Pancreas (tissue), 10 donors: ENCODE data around the gene SH3RF3. TPM values are rescaled to one million over a fixed set of nuclear protein-coding genes. Genes with fewer than 3 reads are reported as not detected.

Experiments
- ATAC-seq, 4 donors: fragments of 200-7000 bp; cut with Tn5 transposase; one replicate each; pipeline versions ENCODE4 v1.8.0 to v1.9.1; 2020; ENCODE audit warnings: mild to moderate bottlenecking in 4 of 4, moderate library complexity in 4 of 4
- DNase-seq, 6 donors: peaks; one replicate each; pipeline ENCODE4 v3.0.0-alpha.2; 2020
- FAIRE-seq: peaks from 2 replicates; lab custom pipeline; 2012; peaks lifted over from hg19 to GRCh38; lab: Jason Lieb, UNC
- H3K27ac ChIP-seq, 4 donors: fragments of 200-600 bp; sonication (generic); 1 replicate in 3 of 4; 2 replicates in 1 of 4; pipeline versions ENCODE4 v1.5.0 to v1.8.0; 2020
- H3K27me3 ChIP-seq, 4 donors: fragments of 200-600 bp; one replicate each; pipeline ENCODE4 v1.8.0; 2021
- H3K36me3 ChIP-seq, 3 donors: fragments of 200-600 bp; sonication (generic) in 1 of 3; one replicate each; pipeline versions ENCODE4 v1.5.0 to v1.8.0; 2020 to 2021
- H3K4me1 ChIP-seq, 3 donors: fragments of 200-600 bp; one replicate each; pipeline ENCODE4 v1.8.0; 2021
- H3K4me3 ChIP-seq, 4 donors: fragments of 200-600 bp; sonication (generic) in 2 of 4; one replicate each; pipeline versions ENCODE4 v1.5.0 to v1.8.0; 2020 to 2021
- H3K9me3 ChIP-seq, 4 donors: fragments of 200-600 bp; one replicate each; pipeline ENCODE4 v1.8.0; 2021
- WGBS, 2 donors: extraction: QIAGEN DNeasy Blood & Tissue Kit; methylation state at CpG; one replicate each; pipeline ENCODE4 v1.1.7; 2013; 5-methylcytosine and 5-hydroxymethylcytosine counted together
- intact Hi-C, 3 donors: fragments of 100-400 bp; cut with DNase I; formaldehyde crosslinking; loops; one replicate each; pipeline versions ENCODE4 v1.11.1 to v1.14.2; 2022
- polyA plus RNA-seq, 2 donors: library from polyadenylated mRNA; stranded (reverse); fragments of 200-250 nt; gene quantifications; one replicate each; pipeline ENCODE4 v1.2.3, GENCODE V29; 2013
- total RNA-seq, 6 donors: library from RNA; stranded (reverse); fragmentation: NEBNext Ultra II Directional in 4 of 6; extraction: Animal tissue kit (Norgen Biotek cat#: 25700) in 4 of 6; gene quantifications; one replicate each; pipeline versions ENCODE4 v1.2.1 to v1.2.4, GENCODE V29; 2021 to 2023
- TF ChIP-seq, protein P1 (sequence below), 4 donors: fragments of 200-600 bp; sonication (generic) in 3 of 4; IDR thresholded peaks; one replicate each; pipeline versions ENCODE4 v1.5.0 to v1.8.0; 2021; ENCODE audit warnings: antibody characterized with exemption in 4 of 4
- donor health status: healthy with polysubstance abuse.
- donor health status: DM: no; HTN: no; CAD: no; lungs with moderate emphysema.
- donor health status: DM: no; HTN: no; CAD: no.
- donor health status: control.
- donor health status: control.
- donor health status: Bipolar disorder and iron deficiency.
- donor health status: DM: yes; HTN: yes; CAD: no.
- donor health status: DM: no; HTN: no; CAD: no.
- donor health status: DM: no; HTN: no; CAD: no.
- donor health status: DM: yes; HTN: yes; CAD: no.

SH3RF3 gene
- total and polyA plus RNA-seq, 8 donors, result 1.1 to 3.5 (median 1.8) TPM

DNA sequence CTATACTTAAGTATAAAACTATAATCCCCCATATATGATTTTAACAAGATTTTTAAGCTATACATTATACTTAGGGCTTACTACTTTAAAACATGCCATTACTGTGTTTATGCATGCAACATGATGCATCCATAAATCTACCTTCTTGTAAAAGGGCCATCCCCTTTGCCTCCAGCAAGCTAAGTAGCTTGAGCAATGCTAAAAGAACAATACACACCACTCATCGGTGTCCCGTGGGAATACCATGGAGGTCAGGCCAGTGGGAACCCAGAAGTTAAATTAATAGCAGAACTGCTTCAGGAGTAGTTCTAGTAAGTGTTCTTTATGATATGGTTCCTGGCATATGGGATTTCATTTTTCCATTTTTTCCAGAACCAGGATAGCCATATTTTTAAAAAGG is 37.8 kb downstream of the SH3RF3 start:
- peaks cover 0 to 2% (median 0%) of the 10 kb centered on the region in 3 donors for H3K4me1 ChIP-seq
- intact Hi-C loops, result no loop called here
- 58 to 70% methylated on average over 2 of the region's 2 CpGs for WGBS, 2 donors
- H3K9me3 ChIP-seq, result no peaks in the 10 kb centered on the region
- H3K27me3 ChIP-seq, result no peaks in the 10 kb centered on the region
- H3K27ac ChIP-seq, result no peak overlapping the region
- H3K4me3 ChIP-seq, result no peak overlapping the region
- FAIRE-seq (no peak), ATAC-seq (no peak), DNase-seq (no peak)
- TF ChIP-seq, protein P1, sequence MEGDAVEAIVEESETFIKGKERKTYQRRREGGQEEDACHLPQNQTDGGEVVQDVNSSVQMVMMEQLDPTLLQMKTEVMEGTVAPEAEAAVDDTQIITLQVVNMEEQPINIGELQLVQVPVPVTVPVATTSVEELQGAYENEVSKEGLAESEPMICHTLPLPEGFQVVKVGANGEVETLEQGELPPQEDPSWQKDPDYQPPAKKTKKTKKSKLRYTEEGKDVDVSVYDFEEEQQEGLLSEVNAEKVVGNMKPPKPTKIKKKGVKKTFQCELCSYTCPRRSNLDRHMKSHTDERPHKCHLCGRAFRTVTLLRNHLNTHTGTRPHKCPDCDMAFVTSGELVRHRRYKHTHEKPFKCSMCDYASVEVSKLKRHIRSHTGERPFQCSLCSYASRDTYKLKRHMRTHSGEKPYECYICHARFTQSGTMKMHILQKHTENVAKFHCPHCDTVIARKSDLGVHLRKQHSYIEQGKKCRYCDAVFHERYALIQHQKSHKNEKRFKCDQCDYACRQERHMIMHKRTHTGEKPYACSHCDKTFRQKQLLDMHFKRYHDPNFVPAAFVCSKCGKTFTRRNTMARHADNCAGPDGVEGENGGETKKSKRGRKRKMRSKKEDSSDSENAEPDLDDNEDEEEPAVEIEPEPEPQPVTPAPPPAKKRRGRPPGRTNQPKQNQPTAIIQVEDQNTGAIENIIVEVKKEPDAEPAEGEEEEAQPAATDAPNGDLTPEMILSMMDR (IDR thresholded peaks at IDR 0.05), result no peak
- H3K36me3 ChIP-seq, result no peaks in the 10 kb centered on the region

DNA sequence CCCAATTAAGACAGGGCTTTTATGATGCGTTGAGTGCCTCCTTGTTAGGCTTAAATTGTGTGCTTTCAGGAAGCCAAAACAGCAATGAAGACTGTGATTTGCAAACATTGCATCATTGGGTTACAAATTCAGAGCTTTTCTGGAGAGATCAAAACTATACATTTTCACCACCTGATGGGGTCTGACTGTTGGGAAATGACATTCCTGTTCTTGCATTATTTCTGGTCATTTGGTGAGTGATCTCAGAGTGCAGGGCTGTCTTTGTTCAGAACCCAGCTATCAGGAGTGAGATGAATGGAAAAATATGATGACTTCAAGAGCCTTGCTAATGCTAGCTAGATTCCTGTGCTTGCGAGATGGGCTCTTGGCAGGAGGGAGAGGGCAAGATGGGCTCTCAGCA is 39.1 kb downstream of the SH3RF3 start:
- H3K4me3 ChIP-seq, result no peak overlapping the region
- TF ChIP-seq, protein P1 (IDR thresholded peaks at IDR 0.05), result no peak
- DNase-seq (no peak), ATAC-seq (no peak), FAIRE-seq (no peak)
- no peak overlapping the region for H3K27ac ChIP-seq
- H3K36me3 ChIP-seq, result no peaks in the 10 kb centered on the region
- no peaks in the 10 kb centered on the region for H3K27me3 ChIP-seq
- H3K9me3 ChIP-seq, result no peaks in the 10 kb centered on the region
- peaks cover 0 to 2% (median 0%) of the 10 kb centered on the region in 3 donors for H3K4me1 ChIP-seq
- intact Hi-C loops, result no loop called here
- WGBS, 2 donors, result 82 to 90% methylated on average over 2 of the region's 2 CpGs

DNA sequence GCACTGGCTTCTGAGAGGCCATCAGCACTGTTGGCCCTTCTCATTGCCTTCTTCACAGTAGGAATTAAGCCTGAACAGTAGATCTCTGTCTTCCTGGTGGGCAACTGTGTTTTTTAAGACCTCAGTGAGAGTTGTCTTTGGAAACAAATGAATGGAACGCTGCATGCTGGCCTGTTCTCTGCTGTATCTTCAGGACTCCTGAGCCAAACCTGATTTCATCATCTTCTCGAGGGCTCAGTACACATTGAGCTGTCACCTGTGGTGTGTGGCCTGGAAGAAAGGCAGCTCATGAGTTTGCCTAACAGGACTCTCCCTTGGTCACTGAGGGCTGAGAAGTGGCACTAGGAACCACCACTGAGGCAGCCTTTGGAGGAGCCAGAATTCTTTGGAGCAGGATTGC is 39.7 kb downstream of the SH3RF3 start:
- Histone ChIP-seq H3K9me3 (no peaks in the 10 kb centered on the region), H3K36me3 (no peaks in the 10 kb centered on the region), H3K4me3 (no peak overlapping the region), H3K4me1 (peaks cover 0 to 2% (median 0%) of the 10 kb centered on the region in 3 donors), H3K27ac (no peak overlapping the region), H3K27me3 (no peaks in the 10 kb centered on the region)
- WGBS, 2 donors, result 51 to 59% methylated on average over 2 of the region's 2 CpGs
- TF ChIP-seq, protein P1 (IDR thresholded peaks at IDR 0.05), result no peak
- intact Hi-C loops, result no loop called here
- DNase-seq, result no peak
- no peak for FAIRE-seq
- no peak for ATAC-seq

DNA sequence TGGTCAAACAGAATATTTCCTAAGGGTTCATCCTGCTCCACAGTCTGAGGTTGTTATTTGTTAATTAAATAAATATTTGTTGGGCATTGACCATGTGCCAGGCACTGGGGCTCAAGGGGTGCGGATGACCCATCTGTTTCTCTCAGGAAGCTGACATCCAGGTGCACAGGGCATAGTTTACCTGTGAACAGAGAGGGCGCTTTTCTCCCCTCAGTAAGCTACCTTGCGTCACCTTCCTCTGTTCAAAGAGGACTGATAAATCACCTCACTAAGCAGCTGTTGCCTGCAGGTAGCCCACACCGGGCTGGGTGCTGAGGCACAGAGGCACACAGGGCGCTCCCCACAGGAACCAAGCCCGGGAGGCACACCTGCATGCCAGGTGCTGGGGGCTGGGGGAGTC is 41.6 kb downstream of the SH3RF3 start:
- DNase-seq, result no peak

More for the DNA sequence above, 41.6 kb downstream of the SH3RF3 start:
- H3K27ac ChIP-seq, result no peak overlapping the region
- WGBS, 2 donors, result 56 to 58% methylated on average over 6 of the region's 6 CpGs
- H3K4me3 ChIP-seq, result no peak overlapping the region
- intact Hi-C loops, result no loop called here
- no peak for ATAC-seq
- TF ChIP-seq, protein P1 (IDR thresholded peaks at IDR 0.05), result no peak
- H3K9me3 ChIP-seq, result no peaks in the 10 kb centered on the region
- FAIRE-seq, result no peak
- H3K36me3 ChIP-seq, result no peaks in the 10 kb centered on the region
- no peaks in the 10 kb centered on the region for H3K4me1 ChIP-seq
- H3K27me3 ChIP-seq, result no peaks in the 10 kb centered on the region
